Measurements from ENCODE around the gene GNAI3.
"Not testable (repeated sequence)": the region's sequence is repeated elsewhere in the genome, so short reads cannot be mapped to it uniquely, and the experiment has no call there.

GNAI3 gene

GRCh38 chr1:109659145-109659544 is 110.7 kb downstream of the GNAI3 start:
- TF ChIP-seq CTCF (conservative IDR thresholded peaks at IDR 0.05): no peak
- TF ChIP-seq ZFX (IDR thresholded peaks at IDR 0.05): no peak
- H3K27ac ChIP-seq: no peak overlapping the region

- H3K27ac ChIP-seq: no peak overlapping the region
- no peak for TF ChIP-seq CTCF (conservative IDR thresholded peaks at IDR 0.05)
- TF ChIP-seq ZFX (IDR thresholded peaks at IDR 0.05): no peak
Measured at GRCh38 chr1:109659997-109660690, 111.7 kb downstream of the GNAI3 start.

GRCh38 chr1:109660691-109661026 is 112.2 kb downstream of the GNAI3 start:
- H3K27ac ChIP-seq: not testable (repeated sequence)

GRCh38 chr1:109661391-109661790 is 113.0 kb downstream of the GNAI3 start:
- H3K27ac ChIP-seq: no peak overlapping the region
- TF ChIP-seq ZFX (IDR thresholded peaks at IDR 0.05) (no peak), CTCF (conservative IDR thresholded peaks at IDR 0.05) (no peak)

GRCh38 chr1:109664671-109665070 is 116.3 kb downstream of the GNAI3 start:
- TF ChIP-seq CTCF (conservative IDR thresholded peaks at IDR 0.05) (no peak), ZFX (IDR thresholded peaks at IDR 0.05) (no peak)
- H3K27ac ChIP-seq: no peak overlapping the region

- H3K27ac ChIP-seq: no peak within 1 kb of the TSS
- TF ChIP-seq ZFX (IDR thresholded peaks at IDR 0.05): no peak
- TF ChIP-seq CTCF (conservative IDR thresholded peaks at IDR 0.05): no peak
Measured at GRCh38 chr1:109667452-109668122, 119.2 kb downstream of the GNAI3 start, which contains the start of gene GSTM2. GSTM2 (plus strand) TSS chr1:109668057; CDS start chr1:109668116, 59 bp downstream.
